Right lung (tissue), 5 donors: ENCODE data around the gene SLIT3. TPM values are rescaled to one million over a fixed set of nuclear protein-coding genes. Genes with fewer than 3 reads are reported as not detected.
"Not testable (repeated sequence)": the region's sequence is repeated elsewhere in the genome, so short reads cannot be mapped to it uniquely, and the experiment has no call there.

Source experiments
- DNase-seq, 2 donors: peaks; one replicate each; pipeline ENCODE4 v3.0.0-alpha.2; 2013
- polyA plus RNA-seq, 5 donors: library from polyadenylated mRNA; unstranded; fragments of 120-200 nt; gene quantifications; one replicate each; pipeline versions ENCODE4 v1.2.1 to v1.2.3, GENCODE V29; 2013; ENCODE audit warnings: inconsistent platforms in 1 of 5, low replicate concordance in 1 of 5; ENCODE audit not compliant: insufficient read length in 5 of 5, insufficient read depth in 1 of 5

Gene SLIT3
- polyA plus RNA-seq, 5 donors = 29.5 to 51.0 (median 42.9) TPM

- not testable (repeated sequence) for DNase-seq
Observed at GRCh38 chr5:168742311-168742710, 558.6 kb downstream of the SLIT3 start.

- no peak for DNase-seq
Observed at GRCh38 chr5:168740811-168741213, 560.1 kb downstream of the SLIT3 start.

- no peak for DNase-seq
Observed at GRCh38 chr5:168740092-168740800, 560.7 kb downstream of the SLIT3 start.

GRCh38 chr5:168737066-168737465 lies 563.9 kb downstream of the SLIT3 start:
- DNase-seq = no peak

- DNase-seq = peak; percentile 35 to 59
Observed at GRCh38 chr5:168736281-168736831, 564.6 kb downstream of the SLIT3 start.

- peak; percentile 40 to 50 for DNase-seq
Observed at GRCh38 chr5:168734620-168735300, 566.2 kb downstream of the SLIT3 start.

GRCh38 chr5:168734119-168734518 lies 566.8 kb downstream of the SLIT3 start:
- DNase-seq = no peak

- no peak for DNase-seq
Observed at GRCh38 chr5:168728546-168729211, 572.3 kb downstream of the SLIT3 start.

GRCh38 chr5:168727547-168727946 lies 573.4 kb downstream of the SLIT3 start:
- no peak for DNase-seq

GRCh38 chr5:168726342-168726741 lies 574.6 kb downstream of the SLIT3 start:
- no peak for DNase-seq

- DNase-seq = no peak
Observed at GRCh38 chr5:168724227-168724626, 576.7 kb downstream of the SLIT3 start.

- DNase-seq = no peak
Observed at GRCh38 chr5:168723037-168723436, 577.9 kb downstream of the SLIT3 start.

GRCh38 chr5:168721966-168722365 lies 579.0 kb downstream of the SLIT3 start:
- no peak for DNase-seq

- no peak for DNase-seq
Observed at GRCh38 chr5:168721002-168721753, 579.8 kb downstream of the SLIT3 start.

- DNase-seq = no peak
Observed at GRCh38 chr5:168720575-168720974, 580.4 kb downstream of the SLIT3 start.

GRCh38 chr5:168714046-168714445 lies 586.9 kb downstream of the SLIT3 start:
- no peak for DNase-seq

- no peak for DNase-seq
Observed at GRCh38 chr5:168713051-168713450, 587.9 kb downstream of the SLIT3 start.

GRCh38 chr5:168712280-168712924 lies 588.5 kb downstream of the SLIT3 start:
- DNase-seq = no peak

- no peak for DNase-seq
Observed at GRCh38 chr5:168710706-168711105, 590.2 kb downstream of the SLIT3 start.

- DNase-seq = peak; percentile 32 to 37
Observed at GRCh38 chr5:168707716-168708695, 592.9 kb downstream of the SLIT3 start.
